Duodenal mucosa (tissue), 2 donors: ENCODE results near the gene CCDC190.
"Not testable (repeated sequence)": the region's sequence is repeated elsewhere in the genome, so short reads cannot be mapped to it uniquely, and the experiment has no call there.

Source experiments
- H3K27ac ChIP-seq: one replicate; pipeline ENCODE4 v1.7.0; 2013; ENCODE audit warnings: low read depth, low read length
- H3K27me3 ChIP-seq, 2 donors: one replicate each; pipeline ENCODE4 v1.7.0; 2013; ENCODE audit warnings: low read length in 2 of 2, control low read depth in 1 of 2; ENCODE audit not compliant: insufficient read depth in 2 of 2, control insufficient read depth in 1 of 2
- H3K36me3 ChIP-seq, 2 donors: one replicate each; pipeline ENCODE4 v1.7.0; 2013; ENCODE audit warnings: low read length in 2 of 2, control low read depth in 1 of 2; ENCODE audit not compliant: insufficient read depth in 2 of 2, control insufficient read depth in 1 of 2
- H3K4me1 ChIP-seq, 2 donors: one replicate each; pipeline ENCODE4 v1.7.0; 2013; ENCODE audit warnings: low read length in 2 of 2, control low read depth in 1 of 2; ENCODE audit not compliant: insufficient read depth in 2 of 2, control insufficient read depth in 1 of 2
- H3K4me3 ChIP-seq, 2 donors: one replicate each; pipeline ENCODE4 v1.7.0; 2013; ENCODE audit warnings: low read length in 2 of 2, low read depth in 1 of 2
- H3K9ac ChIP-seq, 2 donors: one replicate each; pipeline ENCODE4 v1.7.0; 2013; ENCODE audit warnings: low read length in 2 of 2, low read depth in 1 of 2
- H3K9me3 ChIP-seq, 2 donors: one replicate each; pipeline ENCODE4 v1.7.0; 2013; ENCODE audit warnings: low read length in 2 of 2, control low read depth in 1 of 2; ENCODE audit not compliant: control insufficient read depth in 1 of 2

CCDC190 gene

DNA sequence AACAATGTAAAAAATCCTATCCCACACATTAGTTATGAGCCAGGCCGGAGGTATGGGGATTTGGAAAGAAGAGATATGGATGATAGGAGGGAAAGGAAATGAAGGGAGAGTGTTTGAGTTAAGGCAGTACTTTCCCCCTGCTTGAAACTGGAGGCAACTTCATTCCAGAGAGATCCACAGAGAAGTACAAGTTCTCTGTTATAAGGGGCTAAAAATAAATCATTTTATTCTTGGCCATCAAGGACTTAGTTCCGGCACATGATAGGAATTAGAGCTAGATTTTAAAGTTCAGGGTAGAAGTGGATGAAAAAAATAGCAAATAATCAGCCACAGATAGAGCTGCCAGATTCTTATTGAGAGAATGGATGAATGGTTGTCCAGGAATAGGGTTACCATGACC lies 42.8 kb downstream of the CCDC190 start:
- not testable (repeated sequence) for H3K27ac ChIP-seq, H3K4me3 ChIP-seq, H3K27me3 ChIP-seq, H3K36me3 ChIP-seq, H3K9me3 ChIP-seq, H3K9ac ChIP-seq
- H3K4me1 ChIP-seq = peaks cover 0 to 12% of the 10 kb centered on the region in 2 donors

DNA sequence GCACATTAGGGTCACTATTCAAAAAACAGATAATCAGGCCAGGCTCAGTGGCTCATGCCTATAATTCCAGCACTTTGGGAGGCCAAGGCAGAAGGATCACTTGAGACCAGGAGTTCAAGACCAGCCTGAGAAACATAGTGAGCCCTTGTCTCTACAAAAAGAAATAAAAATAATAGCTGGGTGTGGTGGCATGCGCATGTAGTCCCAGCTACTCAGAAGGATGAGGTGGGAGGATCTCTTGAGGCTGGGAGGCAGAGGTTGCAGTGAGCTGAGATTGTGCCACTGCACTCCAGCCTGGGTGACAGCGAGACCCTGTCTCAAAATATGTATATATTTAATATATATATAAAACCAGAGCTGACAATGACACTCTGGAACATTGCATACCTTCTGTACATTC lies 48.6 kb downstream of the CCDC190 start:
- H3K4me3 ChIP-seq, H3K27ac ChIP-seq, H3K9me3 ChIP-seq, H3K9ac ChIP-seq, H3K27me3 ChIP-seq, H3K4me1 ChIP-seq, H3K36me3 ChIP-seq: not testable (repeated sequence)

DNA sequence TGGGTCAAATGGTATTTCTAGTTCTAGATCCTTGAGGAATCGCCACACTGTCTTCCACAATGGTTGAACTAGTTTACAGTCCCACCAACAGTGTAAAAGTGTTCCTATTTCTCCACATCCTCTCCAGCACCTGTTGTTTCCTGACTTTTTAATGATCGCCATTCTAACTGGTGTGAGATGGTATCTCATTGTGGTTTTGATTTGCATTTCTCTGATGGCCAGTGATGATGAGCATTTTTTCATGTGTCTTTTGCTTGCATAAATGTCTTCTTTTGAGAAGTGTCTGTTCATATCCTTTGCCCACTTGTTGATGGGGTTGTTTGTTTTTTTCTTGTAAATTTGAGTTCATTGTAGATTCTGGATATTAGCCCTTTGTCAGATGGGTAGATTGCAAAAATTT lies 53.5 kb downstream of the CCDC190 start:
- not testable (repeated sequence) for H3K9ac ChIP-seq, H3K9me3 ChIP-seq, H3K4me3 ChIP-seq, H3K4me1 ChIP-seq, H3K27me3 ChIP-seq, H3K27ac ChIP-seq
- peaks cover 4 to 20% of the 10 kb centered on the region in 2 donors for H3K36me3 ChIP-seq
